ENCODE data around the gene KLF15.

DNA sequence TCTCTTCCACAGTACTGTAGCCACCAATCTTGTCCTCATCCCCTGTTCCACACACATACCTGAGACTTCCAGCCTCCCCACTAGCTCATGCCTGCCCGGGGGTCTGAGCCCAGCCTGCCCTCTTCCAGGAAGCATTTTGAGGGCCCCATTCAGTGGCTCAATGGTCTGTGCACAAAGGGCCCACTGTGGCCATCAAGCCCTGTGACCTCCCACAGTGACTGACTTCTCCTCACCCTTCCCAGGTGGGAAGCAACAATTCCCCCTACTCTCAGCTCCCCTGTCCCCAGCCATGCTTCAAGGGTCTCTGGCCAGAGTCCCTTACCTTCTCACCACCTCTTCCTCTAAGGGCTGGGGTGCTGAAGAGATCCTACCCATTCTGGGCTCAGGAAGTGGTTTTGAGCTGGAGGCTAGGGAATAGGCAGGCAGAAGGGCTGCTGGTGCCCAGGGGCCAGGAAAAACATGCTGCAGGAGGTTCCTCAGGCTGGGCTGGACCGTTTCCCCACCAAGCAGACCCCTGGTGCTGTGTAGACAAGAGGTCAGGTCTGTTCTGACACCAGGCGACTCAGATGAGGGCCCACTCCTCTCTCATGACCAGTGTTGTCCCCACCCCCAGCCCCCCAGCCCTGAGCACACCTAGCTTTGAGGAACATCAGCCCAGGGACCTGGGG lies 3.0 kb upstream of the KLF15 start:
- no peak for TF ChIP-seq GATA2 (IDR thresholded peaks at IDR 0.05; ENCODE audit: low read depth, low read length)
- TF ChIP-seq GATA3 (IDR thresholded peaks at IDR 0.05; ENCODE audit: low read depth, low read length): no peak
